ENCODE results near the gene IL1RL2. TPM values are rescaled to one million over a fixed set of nuclear protein-coding genes. Genes with fewer than 3 reads are reported as not detected.

IL1RL2 gene
- total RNA-seq, 2 donors from 2014 or later = 0.41 to 2.7 TPM

GRCh38 chr2:102149243-102149642, 37.6 kb upstream of the IL1RL2 start:
- no peaks in the 10 kb centered on the region for H3K27me3 Mint-ChIP-seq
- peak overlapping the region; percentile 88 for H3K27ac Mint-ChIP-seq
- H3K9me3 Mint-ChIP-seq = peaks cover 21% of the 10 kb centered on the region
- ATAC-seq (replicated peaks) = no peak
- H3K4me3 Mint-ChIP-seq = peak overlapping the region; percentile 70
- H3K36me3 Mint-ChIP-seq (ENCODE audit: low read depth) = peaks cover 96% of the 10 kb centered on the region
- peaks cover 32% of the 10 kb centered on the region for H3K4me1 Mint-ChIP-seq

DNA sequence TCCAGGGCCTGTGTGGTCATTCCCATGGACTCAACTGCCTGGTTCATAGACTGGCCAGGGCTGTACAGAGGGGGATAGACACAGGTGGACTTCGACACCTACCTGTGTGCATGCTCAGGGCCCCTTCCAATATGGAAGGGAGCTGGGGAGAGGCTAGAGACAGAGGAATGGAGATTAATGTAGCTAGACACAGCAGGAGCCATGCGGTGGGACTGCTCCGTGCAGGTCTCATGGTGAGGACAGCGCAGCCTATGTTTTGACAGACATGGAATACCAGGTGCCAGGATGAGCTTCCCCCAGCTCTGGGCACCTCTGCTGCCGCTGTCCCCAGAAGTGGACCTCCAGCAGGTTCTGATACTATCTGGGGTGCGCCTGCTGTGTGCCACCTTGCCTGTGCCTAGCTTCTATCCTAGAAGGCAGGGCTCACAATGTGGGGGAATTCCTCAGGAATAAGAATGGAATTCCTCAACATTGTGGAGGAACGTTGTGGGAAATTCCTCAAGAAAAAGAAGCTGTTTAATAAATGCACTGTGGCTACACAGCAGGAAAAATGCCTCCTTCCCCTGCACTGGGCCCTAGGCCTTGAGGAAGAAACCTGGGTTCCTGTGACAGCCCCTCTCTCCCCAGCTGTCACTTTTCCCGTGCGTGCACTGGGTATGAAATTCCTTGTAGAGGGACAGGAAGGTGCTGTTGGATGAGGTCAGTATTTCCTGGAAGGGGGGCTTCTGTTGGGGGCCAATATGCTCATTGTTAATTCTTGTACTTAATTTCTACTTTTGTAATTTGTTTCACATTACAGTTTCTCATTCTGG, 37.0 kb upstream of the IL1RL2 start:
- no peak for ATAC-seq (replicated peaks)
- Mint-ChIP-seq H3K4me3 (no peak overlapping the region), H3K4me1 (peaks cover 32% of the 10 kb centered on the region), H3K27me3 (no peaks in the 10 kb centered on the region), H3K27ac (no peak overlapping the region), H3K9me3 (peaks cover 19% of the 10 kb centered on the region), H3K36me3 (ENCODE audit: low read depth) (peaks cover 96% of the 10 kb centered on the region)

DNA sequence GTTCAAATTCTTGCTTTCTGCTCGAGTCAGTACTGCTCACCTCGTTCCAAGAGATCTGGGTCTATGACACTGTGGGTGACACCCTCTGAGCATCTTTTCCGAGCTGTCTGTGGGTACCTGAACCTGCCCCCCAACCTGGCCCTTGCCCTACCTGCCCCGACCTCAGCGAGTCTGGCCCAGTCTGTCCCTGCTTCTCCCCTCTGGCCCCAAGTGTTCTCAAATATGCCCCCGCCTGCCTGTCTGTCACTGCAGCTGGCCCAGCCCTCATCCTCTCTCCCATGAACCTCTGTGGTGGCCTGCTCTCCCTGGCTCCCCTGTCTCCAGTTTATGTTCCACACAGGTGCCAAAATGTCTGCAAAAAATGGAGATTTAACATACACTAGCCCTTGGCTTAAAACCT, 32.5 kb upstream of the IL1RL2 start:
- Mint-ChIP-seq H3K4me1 (peaks cover 23% of the 10 kb centered on the region), H3K4me3 (no peak overlapping the region), H3K27ac (peak overlapping the region; percentile 9), H3K9me3 (peaks cover 12% of the 10 kb centered on the region), H3K27me3 (no peaks in the 10 kb centered on the region), H3K36me3 (ENCODE audit: low read depth) (peaks cover 94% of the 10 kb centered on the region)
- ATAC-seq (replicated peaks) = no peak

DNA sequence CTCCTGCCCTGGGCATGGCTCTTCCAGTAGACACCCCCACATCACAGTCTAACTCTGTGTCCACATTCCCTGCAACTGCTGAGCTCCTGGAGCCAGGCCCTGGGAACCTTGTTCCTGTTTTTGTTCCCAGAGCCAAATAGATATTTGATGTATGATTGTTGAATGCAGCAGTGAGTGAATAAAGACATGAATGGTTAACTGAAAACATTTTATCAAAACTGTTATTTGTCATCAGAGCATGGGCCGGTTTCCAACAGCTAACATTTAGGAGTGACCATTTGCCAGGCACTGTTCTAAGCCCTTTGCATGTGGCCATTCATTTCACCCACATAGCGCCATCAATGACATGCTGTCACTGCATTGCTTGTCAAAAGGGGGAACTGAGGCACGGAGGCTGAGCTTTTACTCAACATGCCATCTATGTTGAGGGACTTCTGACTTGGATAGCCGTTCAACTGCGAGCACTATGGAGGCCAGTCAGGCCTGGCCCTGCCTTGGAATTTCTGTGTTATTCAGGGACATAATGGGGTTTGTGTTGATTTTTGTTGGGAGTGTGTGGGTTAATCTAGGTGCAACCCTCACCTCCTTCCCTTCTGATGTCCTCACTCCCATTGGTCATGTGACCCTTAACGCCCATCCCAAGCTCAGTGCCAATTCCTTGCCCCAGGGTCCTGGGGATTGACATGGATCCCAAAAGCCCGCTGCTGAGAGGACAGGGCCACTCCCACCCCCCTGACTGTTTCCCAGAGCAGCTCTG, 31.7 kb upstream of the IL1RL2 start:
- H3K36me3 Mint-ChIP-seq (ENCODE audit: low read depth) = peaks cover 96% of the 10 kb centered on the region
- H3K27me3 Mint-ChIP-seq = no peaks in the 10 kb centered on the region
- H3K27ac Mint-ChIP-seq = peak overlapping the region; percentile 9
- H3K9me3 Mint-ChIP-seq = peaks cover 12% of the 10 kb centered on the region
- peaks cover 23% of the 10 kb centered on the region for H3K4me1 Mint-ChIP-seq
- no peak for ATAC-seq (replicated peaks)
- no peak overlapping the region for H3K4me3 Mint-ChIP-seq

DNA sequence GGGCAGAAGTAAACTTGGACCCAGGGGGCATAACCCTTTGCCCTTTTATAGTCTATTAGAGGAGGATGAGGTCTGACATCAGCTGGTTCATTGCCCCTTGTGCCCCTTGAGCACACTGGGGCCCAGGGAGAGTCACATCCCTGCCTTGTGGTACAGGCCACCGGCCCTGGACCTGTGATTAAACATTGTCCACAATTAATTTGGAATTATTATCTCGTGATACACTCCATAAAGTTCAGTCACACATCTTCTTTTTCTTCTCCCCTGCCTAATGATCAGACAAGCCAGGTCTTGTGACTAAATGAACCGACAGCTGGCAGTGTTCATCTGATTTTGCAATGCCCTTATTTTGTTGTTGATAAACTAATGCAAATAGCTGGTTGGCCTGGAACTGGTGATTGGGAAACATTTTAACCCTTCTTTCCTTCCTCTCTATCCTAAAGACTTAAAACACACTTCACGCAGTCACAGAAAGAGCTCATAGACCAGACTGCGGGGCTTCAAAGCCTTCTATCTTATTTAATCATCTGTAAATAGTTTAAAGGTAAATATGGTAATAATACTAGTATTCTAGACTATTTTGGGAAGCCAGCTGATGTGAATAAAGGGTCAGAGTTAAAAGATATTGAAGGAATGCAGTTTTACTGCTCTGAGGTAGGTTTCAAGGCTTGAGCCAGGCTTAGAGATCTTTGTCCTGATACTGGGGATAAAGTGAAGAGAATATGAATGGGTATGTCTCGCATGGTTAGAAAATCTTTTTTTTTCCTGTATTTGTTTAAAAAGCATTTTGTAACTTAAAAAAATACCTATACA, 30.9 kb upstream of the IL1RL2 start:
- Mint-ChIP-seq H3K27me3 (no peaks in the 10 kb centered on the region), H3K27ac (no peak overlapping the region), H3K36me3 (ENCODE audit: low read depth) (peaks cover 96% of the 10 kb centered on the region), H3K9me3 (peaks cover 16% of the 10 kb centered on the region), H3K4me3 (no peak overlapping the region), H3K4me1 (peaks cover 28% of the 10 kb centered on the region)
- ATAC-seq (replicated peaks) = no peak

DNA sequence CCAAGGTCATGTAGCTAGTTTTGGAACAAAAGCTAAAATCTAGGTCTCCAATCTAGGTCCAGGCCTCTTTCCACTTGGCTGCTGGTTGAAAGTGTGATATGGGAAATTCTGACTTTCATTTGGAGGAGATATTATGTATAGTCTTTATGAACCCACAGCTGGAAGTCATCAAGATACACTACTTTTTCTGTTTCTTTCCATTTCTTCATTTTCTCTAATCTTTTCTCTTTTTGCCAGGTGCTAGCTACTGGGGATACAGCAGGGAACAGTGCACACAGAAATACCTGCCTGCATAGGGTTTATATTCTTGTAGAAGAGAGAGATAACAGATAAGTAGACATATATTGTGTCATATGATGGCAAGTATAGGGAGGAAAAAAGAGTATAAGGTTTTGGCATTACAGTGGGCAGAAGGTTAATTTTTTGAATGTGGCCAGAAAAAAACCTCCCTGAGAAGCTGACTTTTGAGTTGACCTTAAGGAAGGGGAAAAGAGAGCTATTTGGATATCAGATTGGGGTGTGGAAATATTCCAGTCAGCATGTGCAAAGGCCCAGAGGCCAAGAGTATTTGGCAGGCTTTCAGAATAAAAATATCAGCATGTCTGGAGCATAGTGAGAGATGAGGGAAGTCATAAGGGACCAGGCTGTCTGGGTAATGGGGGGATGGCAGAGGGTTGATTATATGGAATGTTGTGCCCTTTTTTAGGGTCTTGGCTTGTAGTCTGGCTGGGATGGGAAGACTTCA, 28.6 kb upstream of the IL1RL2 start:
- no peak for ATAC-seq (replicated peaks)
- H3K27ac Mint-ChIP-seq = peak overlapping the region; percentile 13
- peaks cover 11% of the 10 kb centered on the region for H3K9me3 Mint-ChIP-seq
- H3K36me3 Mint-ChIP-seq (ENCODE audit: low read depth) = peaks cover 92% of the 10 kb centered on the region
- H3K4me3 Mint-ChIP-seq = no peak overlapping the region
- peaks cover 28% of the 10 kb centered on the region for H3K4me1 Mint-ChIP-seq
- H3K27me3 Mint-ChIP-seq = no peaks in the 10 kb centered on the region

- ATAC-seq (replicated peaks) = no peak
- no peaks in the 10 kb centered on the region for H3K27me3 Mint-ChIP-seq
- peaks cover 11% of the 10 kb centered on the region for H3K9me3 Mint-ChIP-seq
- H3K4me3 Mint-ChIP-seq = no peak overlapping the region
- H3K36me3 Mint-ChIP-seq (ENCODE audit: low read depth) = peaks cover 92% of the 10 kb centered on the region
- H3K4me1 Mint-ChIP-seq = peaks cover 23% of the 10 kb centered on the region
- H3K27ac Mint-ChIP-seq = no peak overlapping the region
Measured at GRCh38 chr2:102159295-102159694, 27.5 kb upstream of the IL1RL2 start.

DNA sequence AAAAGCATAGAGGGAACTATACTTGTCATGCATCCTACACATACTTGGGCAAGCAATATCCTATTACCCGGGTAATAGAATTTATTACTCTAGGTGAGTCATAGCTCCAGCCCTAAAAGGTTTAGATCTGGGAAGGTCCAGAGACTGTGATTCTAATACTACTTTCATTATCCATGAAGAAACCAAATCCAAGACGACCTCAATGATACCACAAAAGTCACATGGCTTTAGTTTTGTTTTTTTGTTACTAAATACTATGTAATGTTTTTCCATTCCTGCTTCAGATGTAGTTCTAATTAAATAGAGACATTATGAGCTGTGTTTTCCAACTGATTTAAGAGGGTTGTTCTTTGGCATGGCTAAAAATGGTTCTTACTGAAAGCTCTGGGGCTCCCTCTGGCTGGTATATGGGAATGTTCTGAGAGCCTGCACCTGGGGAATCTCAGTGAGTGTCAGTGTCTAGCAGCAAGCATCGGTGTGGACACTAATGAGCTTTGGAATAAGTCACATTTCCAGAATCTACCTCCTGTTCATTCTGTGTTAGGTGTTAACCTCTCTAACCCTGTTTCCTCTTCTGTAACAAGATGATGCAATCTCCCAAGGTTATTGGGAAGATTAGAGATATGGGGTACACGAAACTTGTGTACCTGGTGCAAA, 20.5 kb upstream of the IL1RL2 start:
- no peak overlapping the region for H3K27ac Mint-ChIP-seq
- H3K27me3 Mint-ChIP-seq = no peaks in the 10 kb centered on the region
- no peaks in the 10 kb centered on the region for H3K9me3 Mint-ChIP-seq

DNA sequence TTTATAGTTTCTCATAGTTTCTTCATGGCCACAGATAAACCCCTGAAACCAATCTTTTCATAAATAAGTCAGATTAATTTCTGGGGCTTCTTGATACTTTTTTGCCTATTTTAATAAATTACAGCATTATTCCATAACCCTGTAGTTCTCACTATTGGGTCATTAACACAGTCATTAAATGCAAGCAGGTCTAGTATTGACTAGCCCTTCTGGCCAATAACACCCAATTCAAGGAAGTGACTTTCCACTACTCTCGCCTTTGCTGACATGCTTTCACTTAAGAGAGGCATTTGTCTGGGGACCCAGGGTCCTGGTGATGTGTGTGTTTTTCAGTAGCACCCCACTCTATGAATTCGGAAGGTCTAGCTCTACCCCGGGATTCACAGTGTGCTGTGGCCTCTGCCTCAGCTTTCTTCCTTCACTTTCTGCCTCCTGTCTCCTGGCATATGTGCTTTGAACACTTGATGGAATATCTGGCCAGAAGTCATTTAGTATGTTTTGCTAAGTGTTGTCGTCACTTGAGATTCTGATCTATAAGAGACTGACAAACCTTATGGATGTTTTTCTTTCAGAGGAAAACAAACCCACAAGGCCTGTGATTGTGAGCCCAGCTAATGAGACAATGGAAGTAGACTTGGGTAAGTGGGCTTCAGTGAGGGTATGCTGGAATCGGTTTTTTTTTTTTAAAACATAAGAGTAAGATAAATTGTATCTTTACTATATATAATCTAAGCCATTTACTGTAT, 18.6 kb upstream of the IL1RL2 start:
- Mint-ChIP-seq H3K36me3 (ENCODE audit: low read depth) (peaks cover 100% of the 10 kb centered on the region), H3K27me3 (no peaks in the 10 kb centered on the region), H3K9me3 (no peaks in the 10 kb centered on the region), H3K4me3 (no peak overlapping the region), H3K27ac (no peak overlapping the region), H3K4me1 (peaks cover 5% of the 10 kb centered on the region)
- no peak for ATAC-seq (replicated peaks)

More for the DNA sequence above, 20.5 kb upstream of the IL1RL2 start:
- Mint-ChIP-seq H3K4me1 (peaks cover 5% of the 10 kb centered on the region), H3K36me3 (ENCODE audit: low read depth) (peaks cover 95% of the 10 kb centered on the region), H3K4me3 (no peak overlapping the region)
- peak; percentile 51 for ATAC-seq (replicated peaks)

GRCh38 chr2:102171946-102172345, 14.9 kb upstream of the IL1RL2 start:
- Mint-ChIP-seq H3K36me3 (ENCODE audit: low read depth) (peaks cover 100% of the 10 kb centered on the region), H3K9me3 (no peaks in the 10 kb centered on the region)

GRCh38 chr2:102172745-102173144, 14.1 kb upstream of the IL1RL2 start:
- no peak overlapping the region for H3K27ac Mint-ChIP-seq
- peaks cover 100% of the 10 kb centered on the region for H3K36me3 Mint-ChIP-seq (ENCODE audit: low read depth)
- no peak overlapping the region for H3K4me3 Mint-ChIP-seq
- H3K27me3 Mint-ChIP-seq = no peaks in the 10 kb centered on the region
- no peak for ATAC-seq (replicated peaks)
- H3K4me1 Mint-ChIP-seq = peaks cover 3% of the 10 kb centered on the region
- no peaks in the 10 kb centered on the region for H3K9me3 Mint-ChIP-seq

More at GRCh38 chr2:102171946-102172345, 14.9 kb upstream of the IL1RL2 start:
- no peak overlapping the region for H3K4me3 Mint-ChIP-seq
- peaks cover 3% of the 10 kb centered on the region for H3K4me1 Mint-ChIP-seq
- H3K27ac Mint-ChIP-seq = no peak overlapping the region
- no peak for ATAC-seq (replicated peaks)
- H3K27me3 Mint-ChIP-seq = no peaks in the 10 kb centered on the region

DNA sequence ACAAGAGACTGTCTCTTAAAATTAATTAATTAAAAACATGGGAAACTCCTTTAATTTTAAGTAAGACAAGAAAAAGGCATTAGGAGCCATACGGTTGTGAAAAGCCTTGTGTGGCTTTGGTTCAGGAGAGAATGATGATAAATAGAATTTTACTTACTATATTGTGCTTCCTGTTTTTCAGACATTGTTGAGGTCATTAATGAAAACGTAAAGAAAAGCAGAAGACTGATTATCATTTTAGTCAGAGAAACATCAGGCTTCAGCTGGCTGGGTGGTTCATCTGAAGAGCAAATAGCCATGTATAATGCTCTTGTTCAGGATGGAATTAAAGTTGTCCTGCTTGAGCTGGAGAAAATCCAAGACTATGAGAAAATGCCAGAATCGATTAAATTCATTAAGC, 10.7 kb upstream of the IL1RL2 start:
- Mint-ChIP-seq H3K27ac (no peak overlapping the region), H3K36me3 (ENCODE audit: low read depth) (peaks cover 89% of the 10 kb centered on the region), H3K9me3 (no peaks in the 10 kb centered on the region), H3K27me3 (no peaks in the 10 kb centered on the region), H3K4me3 (no peak overlapping the region), H3K4me1 (peaks cover 3% of the 10 kb centered on the region)
- no peak for ATAC-seq (replicated peaks)
